Fibroblast of skin of right biceps (primary cell): ENCODE data around the gene NFATC3.
A peak's percentile ranks its signal among the peaks of the same experiment; 100 is the strongest.

ENCODE experiments used
- DNase-seq: peaks from one replicate; pipeline ENCODE4 v3.0.0-alpha.2; 2013

NFATC3 gene

GRCh38 chr16:68073902-68074760 lies 11.0 kb upstream of the NFATC3 start:
- no peak for DNase-seq

- no peak for DNase-seq
These were observed 10.2 kb upstream of the NFATC3 start for GRCh38 chr16:68074850-68075555.

GRCh38 chr16:68075980-68076379 lies 9.2 kb upstream of the NFATC3 start:
- no peak for DNase-seq

- DNase-seq, result no peak
These were observed 8.6 kb upstream of the NFATC3 start for GRCh38 chr16:68076560-68076959.

GRCh38 chr16:68077866-68078700 lies 7.1 kb upstream of the NFATC3 start:
- no peak for DNase-seq

- no peak for DNase-seq
These were observed 6.3 kb upstream of the NFATC3 start for GRCh38 chr16:68078701-68079375.

- no peak for DNase-seq
These were observed 5.9 kb upstream of the NFATC3 start for GRCh38 chr16:68079376-68079625.

- no peak for DNase-seq
These were observed 5.4 kb upstream of the NFATC3 start for GRCh38 chr16:68079626-68080344.

- DNase-seq, result no peak
These were observed 3.1 kb upstream of the NFATC3 start for GRCh38 chr16:68081861-68082628.

- DNase-seq, result no peak
These were observed 2.4 kb upstream of the NFATC3 start for GRCh38 chr16:68082629-68083238.

- DNase-seq, result no peak
These were observed 1.9 kb upstream of the NFATC3 start for GRCh38 chr16:68083239-68083781.

- DNase-seq, result peak; percentile 26
These were observed 1.2 kb upstream of the NFATC3 start for GRCh38 chr16:68083861-68084503.

- peak; percentile 90 for DNase-seq
These were observed 489 bp upstream of the NFATC3 start for GRCh38 chr16:68084504-68085258.

- DNase-seq, result peak; percentile 35
These were observed 1.2 kb downstream of the NFATC3 start for GRCh38 chr16:68086336-68086841.

- DNase-seq, result no peak
These were observed 1.7 kb downstream of the NFATC3 start for GRCh38 chr16:68086860-68087268.

GRCh38 chr16:68087688-68088087 lies 2.5 kb downstream of the NFATC3 start:
- no peak for DNase-seq

GRCh38 chr16:68088130-68088972 lies 3.2 kb downstream of the NFATC3 start:
- no peak for DNase-seq

GRCh38 chr16:68089067-68089466 lies 3.9 kb downstream of the NFATC3 start:
- DNase-seq, result no peak
